Stimulated activated CD4-positive, alpha-beta T cell treated with anti-CD3 and anti-CD28 coated beads, Interleukin-15, amount 100 ng/mL, for 24 hours (primary cell): ENCODE data around the gene SEC14L3.

Experiments used
- DNase-seq: peaks from one replicate; pipeline ENCODE4 v3.0.0-alpha.2; 2020

The SEC14L3 gene

DNA sequence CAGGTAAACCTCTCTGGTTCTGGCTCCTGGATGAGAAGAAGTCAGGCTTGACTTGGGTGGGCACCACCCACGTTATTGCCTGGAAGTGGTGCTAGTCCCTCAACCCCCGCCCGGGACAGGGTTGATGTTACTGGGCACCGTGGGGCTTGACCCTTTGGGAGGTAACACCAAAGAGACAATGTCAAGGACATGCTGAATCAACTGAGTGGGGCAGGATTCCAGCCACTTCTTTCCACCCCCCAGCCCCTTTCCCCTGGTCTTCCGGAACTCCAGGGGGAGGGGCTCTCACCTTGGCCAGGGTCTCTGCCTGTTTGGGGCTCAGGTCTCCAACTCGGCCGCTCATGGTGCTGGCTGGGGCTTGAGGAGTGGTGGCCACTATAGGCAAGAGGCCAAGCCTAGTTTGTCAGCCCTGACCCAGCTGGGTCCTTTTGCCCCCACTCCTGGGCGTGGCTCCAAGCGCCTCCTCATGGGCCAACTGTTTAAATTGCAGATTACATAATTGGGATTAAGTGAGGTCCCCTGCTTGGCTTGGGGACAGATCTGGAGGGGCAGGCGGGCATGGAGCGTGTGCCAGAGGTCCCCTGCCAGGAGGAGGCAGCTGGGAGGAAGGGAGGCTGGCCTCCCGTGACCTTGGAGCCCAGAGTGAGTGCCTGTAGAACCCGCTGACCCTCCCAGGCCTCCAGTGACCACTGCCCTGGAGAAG, at the start of gene SEC14L3:
Gene SEC14L3, minus strand, starts transcription at position 402 of the 703 bp plus-strand sequence. Its CDS starts 59 bp downstream, at position 343.
- no peak for DNase-seq

- DNase-seq: no peak
Measured at GRCh38 chr22:30519842-30520425, 48.1 kb upstream of the SEC14L3 start.

GRCh38 chr22:30516731-30517130, 44.9 kb upstream of the SEC14L3 start:
- DNase-seq: no peak

GRCh38 chr22:30516273-30516672, 44.5 kb upstream of the SEC14L3 start:
- DNase-seq: no peak

- no peak for DNase-seq
Measured at GRCh38 chr22:30514252-30514651, 42.4 kb upstream of the SEC14L3 start.

DNA sequence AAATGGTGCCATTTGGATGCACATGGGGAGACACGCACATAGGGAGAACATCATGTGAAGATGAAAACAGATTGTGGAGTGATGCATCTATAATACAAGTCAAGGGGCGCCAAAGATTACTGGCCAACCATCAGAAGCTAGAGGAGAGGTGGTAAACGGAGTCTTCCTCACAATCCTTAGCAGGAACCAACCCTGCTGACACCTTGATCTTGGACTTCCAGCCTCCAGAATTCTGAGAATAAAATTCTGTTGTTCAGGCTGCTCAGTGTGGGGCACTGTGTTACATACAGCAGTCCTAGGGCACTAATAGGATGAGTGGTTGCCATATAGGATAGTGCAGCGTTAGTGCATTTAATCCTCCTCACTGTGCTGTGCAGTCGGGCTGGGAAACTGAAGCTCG, 41.6 kb upstream of the SEC14L3 start:
- no peak for DNase-seq

GRCh38 chr22:30511911-30512310, 40.1 kb upstream of the SEC14L3 start:
- no peak for DNase-seq

GRCh38 chr22:30511109-30511508, 39.3 kb upstream of the SEC14L3 start:
- DNase-seq: no peak

GRCh38 chr22:30508216-30508615, 36.4 kb upstream of the SEC14L3 start:
- DNase-seq: no peak

GRCh38 chr22:30507670-30508069, 35.9 kb upstream of the SEC14L3 start:
- no peak for DNase-seq

DNA sequence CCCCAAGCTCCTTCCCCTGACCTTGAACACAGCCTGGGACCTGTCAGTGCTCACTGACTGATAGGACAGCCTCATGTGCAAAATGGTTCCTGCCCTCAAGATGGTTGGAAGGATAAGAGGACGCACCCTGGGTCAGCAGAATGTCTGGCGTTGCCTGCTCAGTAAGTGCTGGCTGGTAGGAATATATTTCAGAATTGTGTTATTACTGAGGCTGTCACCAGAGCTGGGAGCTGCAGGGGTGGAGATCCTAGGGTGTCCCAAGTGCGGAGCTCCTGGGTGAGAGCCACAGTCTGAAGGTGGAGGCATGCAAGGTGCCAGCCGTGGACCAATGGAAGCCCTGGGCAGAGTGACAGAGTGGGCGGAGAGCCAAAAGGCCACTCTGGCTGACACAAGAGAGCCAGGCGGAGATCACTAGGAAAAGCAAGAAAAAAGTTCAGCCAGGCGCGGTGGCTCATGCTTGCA, 34.7 kb upstream of the SEC14L3 start:
- no peak for DNase-seq

GRCh38 chr22:30503551-30503950, 31.7 kb upstream of the SEC14L3 start:
- DNase-seq: no peak

DNA sequence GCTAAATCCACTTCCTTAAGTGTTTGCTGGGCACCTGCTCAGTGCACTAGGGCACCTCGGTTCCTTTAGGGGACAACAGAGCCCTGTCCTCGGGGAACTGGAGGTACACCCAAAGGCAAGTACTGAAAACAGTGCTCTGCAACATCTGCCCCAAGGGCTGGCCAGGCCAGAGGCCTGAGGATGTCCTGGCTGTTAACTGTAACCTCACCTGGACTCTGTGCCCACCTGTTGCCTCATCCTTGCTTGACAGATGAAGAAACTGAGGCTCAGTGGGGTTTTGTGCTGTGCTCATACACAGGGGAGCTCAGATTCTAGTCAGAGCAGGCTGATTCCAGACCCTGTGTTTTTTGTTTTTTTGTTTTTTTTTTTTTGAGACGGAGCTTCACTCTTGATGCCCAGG, 31.1 kb upstream of the SEC14L3 start:
- DNase-seq: no peak

DNA sequence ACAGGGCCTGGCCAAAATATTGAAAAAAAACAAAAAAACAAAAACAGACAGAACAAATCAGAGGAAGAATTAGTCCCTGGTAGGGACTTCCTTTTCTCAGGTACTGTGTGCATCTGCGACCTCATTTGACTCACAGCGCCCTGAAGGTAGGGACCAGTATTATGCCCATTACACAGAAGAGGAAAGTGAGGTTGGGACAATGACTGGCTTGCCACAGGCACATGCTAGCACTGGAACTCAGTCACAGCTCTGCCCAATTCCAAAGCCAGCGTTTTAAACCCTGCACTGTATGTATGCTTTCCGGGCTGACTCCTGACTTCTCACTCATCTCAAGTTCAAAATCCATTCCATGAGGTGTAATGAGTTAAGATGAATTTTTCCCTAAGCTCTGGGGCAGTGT, 30.3 kb upstream of the SEC14L3 start:
- DNase-seq: no peak

DNA sequence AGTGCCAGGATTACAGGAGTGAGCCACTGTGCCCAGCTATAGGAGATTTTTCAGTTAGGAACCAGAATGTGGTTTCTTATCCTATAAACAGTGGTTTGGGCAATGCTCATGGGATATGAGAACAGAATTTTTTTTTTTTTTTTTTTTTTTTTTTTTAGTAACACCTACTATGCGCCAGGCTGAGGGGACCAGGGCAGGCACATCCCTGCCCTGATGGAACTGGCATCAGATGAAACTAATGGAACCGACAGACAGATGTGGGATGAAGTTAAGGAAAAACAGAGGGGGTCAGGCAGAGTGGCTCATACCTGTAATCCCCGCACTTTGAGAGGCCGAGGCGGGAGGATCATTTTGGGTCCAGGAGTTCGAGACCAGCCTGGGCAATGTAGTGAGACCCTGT, 28.8 kb upstream of the SEC14L3 start:
- DNase-seq: no peak

GRCh38 chr22:30497466-30498150, 25.8 kb upstream of the SEC14L3 start:
- DNase-seq: no peak

- no peak for DNase-seq
Measured at GRCh38 chr22:30495041-30495784, 23.4 kb upstream of the SEC14L3 start.

- no peak for DNase-seq
Measured at GRCh38 chr22:30492144-30492543, 20.3 kb upstream of the SEC14L3 start.

DNA sequence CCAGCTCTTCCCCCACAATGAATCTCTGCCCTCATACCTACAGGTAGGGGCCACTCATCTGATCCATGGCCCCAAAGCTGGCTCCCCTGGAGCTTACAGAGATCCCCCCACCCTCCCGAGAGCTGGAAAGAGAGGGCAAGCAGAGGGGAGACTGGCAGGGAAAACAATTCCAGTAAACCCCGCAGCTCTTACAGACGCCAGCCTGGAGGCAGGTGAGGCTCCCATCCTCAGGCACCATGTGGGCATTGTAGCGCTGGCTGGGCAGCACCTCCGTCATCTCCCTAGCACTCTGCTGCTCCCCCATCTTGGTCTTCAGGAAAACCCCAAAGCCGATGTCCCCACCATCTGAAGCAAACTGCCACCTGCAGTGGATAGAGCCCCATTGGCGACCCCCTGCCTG, 19.6 kb upstream of the SEC14L3 start:
- DNase-seq: no peak

DNA sequence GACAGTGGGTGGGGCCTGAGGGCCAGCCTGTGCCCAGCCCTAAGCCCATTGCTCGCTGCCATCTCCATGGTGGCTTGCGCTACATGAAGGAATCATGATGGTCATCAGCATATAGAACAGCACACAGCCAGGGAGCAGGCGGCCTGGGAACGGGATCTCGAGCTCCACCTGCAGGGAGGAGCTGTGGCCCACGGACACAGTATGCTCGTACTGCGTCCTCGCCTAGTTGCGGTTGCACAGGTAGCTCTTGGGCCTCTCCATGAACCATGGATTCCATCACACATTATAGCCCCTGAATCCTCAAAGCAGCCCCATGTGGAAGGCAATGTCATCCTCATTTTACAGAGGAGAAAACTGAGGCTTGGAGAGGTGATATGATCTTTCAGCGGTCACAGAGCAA, 18.6 kb upstream of the SEC14L3 start:
- DNase-seq: no peak

DNA sequence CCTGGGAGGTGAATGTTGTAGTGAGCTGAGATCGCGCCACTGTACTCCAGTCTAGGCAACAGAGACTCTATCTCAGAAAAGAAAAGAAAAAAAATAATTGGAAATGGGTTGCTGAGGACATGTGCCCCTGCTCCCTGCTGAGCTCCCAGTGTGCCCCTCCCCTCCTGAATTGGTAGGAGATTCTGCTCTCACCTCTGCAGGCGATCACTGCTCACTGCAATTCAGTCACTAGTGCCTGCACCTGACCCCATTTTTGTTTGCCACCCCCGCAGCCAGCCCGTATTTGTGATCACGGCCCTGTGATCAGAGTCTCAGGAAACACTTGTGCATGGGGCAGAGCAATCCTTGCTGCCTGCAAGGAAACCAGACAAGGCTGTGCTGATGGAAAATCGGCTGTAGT, 16.3 kb upstream of the SEC14L3 start:
- DNase-seq: no peak

DNA sequence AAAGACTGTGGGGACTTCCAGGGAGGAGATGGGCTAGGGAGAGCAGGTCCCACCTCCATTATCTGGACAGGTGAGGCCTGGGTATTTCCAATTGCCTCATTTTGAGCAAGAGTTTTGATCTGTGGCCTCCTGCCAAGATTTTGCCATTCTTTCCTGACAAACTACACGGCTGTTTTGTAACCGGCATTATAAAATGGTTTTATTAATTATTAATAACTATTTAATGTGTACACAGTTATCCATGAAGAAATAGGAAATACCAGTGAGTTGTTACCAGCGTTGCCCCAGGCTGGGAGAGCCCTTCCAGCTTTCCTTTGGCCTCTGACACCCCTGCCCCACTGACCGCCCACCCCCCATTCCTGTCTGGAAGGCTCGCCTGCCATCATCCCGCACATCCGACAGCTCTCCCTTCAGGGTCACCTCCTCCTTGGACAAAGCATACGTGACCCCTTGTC, 14.9 kb upstream of the SEC14L3 start:
- DNase-seq: no peak

- DNase-seq: no peak
Measured at GRCh38 chr22:30486118-30486517, 14.3 kb upstream of the SEC14L3 start.
